Measurements from ENCODE around the gene VWA1. TPM values are rescaled to one million over a fixed set of nuclear protein-coding genes. Genes with fewer than 3 reads are reported as not detected.
A peak's percentile ranks its signal among the peaks of the same experiment; 100 is the strongest.

The VWA1 gene
- total and polyA plus RNA-seq, 10 of the 15 experiments (the other 5 are each of a cell fraction or from before 2014, with no cell fraction given), result 0.02 to 1.7 (median 0.32) TPM; not detected in 2

DNA sequence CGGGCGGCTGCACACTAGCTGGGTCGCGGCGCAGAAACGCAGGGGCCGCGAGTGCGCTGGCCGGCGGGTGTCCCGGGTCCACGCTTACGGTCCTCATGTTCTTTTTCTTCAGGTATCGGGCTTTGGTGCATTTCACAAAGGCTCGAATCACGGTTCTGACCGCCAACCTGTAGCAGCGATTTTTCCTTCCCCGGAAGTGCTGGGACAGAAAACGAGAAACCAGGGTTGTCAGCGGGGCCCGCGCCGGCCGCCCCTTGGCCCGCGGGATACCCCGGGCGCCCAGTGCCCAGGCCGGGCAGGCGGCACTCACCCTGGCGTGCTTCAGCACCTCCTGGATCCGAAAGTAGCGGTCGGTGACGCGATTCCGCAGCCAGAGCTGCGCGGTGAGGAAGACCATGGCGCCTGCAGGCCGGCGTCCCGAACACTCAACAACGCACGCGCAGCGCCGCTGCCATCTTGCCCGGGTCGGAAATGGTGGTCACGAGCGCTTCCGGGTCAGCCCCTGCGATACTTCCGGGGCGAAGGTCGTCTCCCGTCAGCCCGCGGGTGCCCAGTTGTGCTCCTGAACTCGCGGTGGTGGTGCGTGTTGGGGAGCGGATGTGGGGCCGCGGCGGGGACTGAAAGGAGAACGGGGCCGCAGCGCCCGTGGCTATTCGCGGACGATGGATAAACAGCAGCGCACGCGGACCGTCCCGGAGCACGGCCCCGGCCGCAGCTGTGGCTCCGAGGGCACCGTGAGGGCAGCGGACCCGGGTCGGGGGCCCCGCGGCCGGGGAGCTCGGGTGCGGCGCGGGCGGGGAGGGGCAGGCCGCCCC lies 28.5 kb upstream of the VWA1 start, which contains the start of gene MRPL20 (continued):
- TF ChIP-seq, protein P1, sequence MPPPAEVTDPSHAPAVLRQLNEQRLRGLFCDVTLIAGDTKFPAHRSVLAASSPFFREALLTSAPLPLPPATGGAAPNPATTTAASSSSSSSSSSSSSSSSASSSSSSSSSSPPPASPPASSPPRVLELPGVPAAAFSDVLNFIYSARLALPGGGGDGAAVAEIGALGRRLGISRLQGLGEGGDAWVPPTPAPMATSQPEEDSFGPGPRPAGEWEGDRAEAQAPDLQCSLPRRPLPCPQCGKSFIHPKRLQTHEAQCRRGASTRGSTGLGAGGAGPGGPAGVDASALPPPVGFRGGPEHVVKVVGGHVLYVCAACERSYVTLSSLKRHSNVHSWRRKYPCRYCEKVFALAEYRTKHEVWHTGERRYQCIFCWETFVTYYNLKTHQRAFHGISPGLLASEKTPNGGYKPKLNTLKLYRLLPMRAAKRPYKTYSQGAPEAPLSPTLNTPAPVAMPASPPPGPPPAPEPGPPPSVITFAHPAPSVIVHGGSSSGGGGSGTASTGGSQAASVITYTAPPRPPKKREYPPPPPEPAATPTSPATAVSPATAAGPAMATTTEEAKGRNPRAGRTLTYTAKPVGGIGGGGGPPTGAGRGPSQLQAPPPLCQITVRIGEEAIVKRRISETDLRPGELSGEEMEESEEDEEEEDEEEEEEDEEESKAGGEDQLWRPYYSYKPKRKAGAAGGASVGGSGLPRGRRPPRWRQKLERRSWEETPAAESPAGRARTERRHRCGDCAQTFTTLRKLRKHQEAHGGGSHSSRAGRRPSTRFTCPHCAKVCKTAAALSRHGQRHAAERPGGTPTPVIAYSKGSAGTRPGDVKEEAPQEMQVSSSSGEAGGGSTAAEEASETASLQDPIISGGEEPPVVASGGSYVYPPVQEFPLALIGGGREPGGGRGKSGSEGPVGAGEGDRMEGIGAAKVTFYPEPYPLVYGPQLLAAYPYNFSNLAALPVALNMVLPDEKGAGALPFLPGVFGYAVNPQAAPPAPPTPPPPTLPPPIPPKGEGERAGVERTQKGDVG (CRISPR knock-in tag; IDR thresholded peaks at IDR 0.05), result no peak
- TF ChIP-seq, protein P2, sequence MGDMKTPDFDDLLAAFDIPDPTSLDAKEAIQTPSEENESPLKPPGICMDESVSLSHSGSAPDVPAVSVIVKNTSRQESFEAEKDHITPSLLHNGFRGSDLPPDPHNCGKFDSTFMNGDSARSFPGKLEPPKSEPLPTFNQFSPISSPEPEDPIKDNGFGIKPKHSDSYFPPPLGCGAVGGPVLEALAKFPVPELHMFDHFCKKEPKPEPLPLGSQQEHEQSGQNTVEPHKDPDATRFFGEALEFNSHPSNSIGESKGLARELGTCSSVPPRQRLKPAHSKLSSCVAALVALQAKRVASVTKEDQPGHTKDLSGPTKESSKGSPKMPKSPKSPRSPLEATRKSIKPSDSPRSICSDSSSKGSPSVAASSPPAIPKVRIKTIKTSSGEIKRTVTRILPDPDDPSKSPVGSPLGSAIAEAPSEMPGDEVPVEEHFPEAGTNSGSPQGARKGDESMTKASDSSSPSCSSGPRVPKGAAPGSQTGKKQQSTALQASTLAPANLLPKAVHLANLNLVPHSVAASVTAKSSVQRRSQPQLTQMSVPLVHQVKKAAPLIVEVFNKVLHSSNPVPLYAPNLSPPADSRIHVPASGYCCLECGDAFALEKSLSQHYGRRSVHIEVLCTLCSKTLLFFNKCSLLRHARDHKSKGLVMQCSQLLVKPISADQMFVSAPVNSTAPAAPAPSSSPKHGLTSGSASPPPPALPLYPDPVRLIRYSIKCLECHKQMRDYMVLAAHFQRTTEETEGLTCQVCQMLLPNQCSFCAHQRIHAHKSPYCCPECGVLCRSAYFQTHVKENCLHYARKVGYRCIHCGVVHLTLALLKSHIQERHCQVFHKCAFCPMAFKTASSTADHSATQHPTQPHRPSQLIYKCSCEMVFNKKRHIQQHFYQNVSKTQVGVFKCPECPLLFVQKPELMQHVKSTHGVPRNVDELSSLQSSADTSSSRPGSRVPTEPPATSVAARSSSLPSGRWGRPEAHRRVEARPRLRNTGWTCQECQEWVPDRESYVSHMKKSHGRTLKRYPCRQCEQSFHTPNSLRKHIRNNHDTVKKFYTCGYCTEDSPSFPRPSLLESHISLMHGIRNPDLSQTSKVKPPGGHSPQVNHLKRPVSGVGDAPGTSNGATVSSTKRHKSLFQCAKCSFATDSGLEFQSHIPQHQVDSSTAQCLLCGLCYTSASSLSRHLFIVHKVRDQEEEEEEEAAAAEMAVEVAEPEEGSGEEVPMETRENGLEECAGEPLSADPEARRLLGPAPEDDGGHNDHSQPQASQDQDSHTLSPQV (IDR thresholded peaks at IDR 0.05), result no peak
- TF ChIP-seq IRF4 (IDR thresholded peaks at IDR 0.05; ENCODE audit: low read depth, low read length), result no peak
- TF ChIP-seq EZH2 (IDR thresholded peaks at IDR 0.05; ENCODE audit: borderline replicate concordance, control insufficient read depth, low read depth, low read length), result no peak
- peak; percentile 70 for TF ChIP-seq SIN3A (IDR thresholded peaks at IDR 0.05; ENCODE audit: low read depth, low read length)
- TF ChIP-seq, protein P3, sequence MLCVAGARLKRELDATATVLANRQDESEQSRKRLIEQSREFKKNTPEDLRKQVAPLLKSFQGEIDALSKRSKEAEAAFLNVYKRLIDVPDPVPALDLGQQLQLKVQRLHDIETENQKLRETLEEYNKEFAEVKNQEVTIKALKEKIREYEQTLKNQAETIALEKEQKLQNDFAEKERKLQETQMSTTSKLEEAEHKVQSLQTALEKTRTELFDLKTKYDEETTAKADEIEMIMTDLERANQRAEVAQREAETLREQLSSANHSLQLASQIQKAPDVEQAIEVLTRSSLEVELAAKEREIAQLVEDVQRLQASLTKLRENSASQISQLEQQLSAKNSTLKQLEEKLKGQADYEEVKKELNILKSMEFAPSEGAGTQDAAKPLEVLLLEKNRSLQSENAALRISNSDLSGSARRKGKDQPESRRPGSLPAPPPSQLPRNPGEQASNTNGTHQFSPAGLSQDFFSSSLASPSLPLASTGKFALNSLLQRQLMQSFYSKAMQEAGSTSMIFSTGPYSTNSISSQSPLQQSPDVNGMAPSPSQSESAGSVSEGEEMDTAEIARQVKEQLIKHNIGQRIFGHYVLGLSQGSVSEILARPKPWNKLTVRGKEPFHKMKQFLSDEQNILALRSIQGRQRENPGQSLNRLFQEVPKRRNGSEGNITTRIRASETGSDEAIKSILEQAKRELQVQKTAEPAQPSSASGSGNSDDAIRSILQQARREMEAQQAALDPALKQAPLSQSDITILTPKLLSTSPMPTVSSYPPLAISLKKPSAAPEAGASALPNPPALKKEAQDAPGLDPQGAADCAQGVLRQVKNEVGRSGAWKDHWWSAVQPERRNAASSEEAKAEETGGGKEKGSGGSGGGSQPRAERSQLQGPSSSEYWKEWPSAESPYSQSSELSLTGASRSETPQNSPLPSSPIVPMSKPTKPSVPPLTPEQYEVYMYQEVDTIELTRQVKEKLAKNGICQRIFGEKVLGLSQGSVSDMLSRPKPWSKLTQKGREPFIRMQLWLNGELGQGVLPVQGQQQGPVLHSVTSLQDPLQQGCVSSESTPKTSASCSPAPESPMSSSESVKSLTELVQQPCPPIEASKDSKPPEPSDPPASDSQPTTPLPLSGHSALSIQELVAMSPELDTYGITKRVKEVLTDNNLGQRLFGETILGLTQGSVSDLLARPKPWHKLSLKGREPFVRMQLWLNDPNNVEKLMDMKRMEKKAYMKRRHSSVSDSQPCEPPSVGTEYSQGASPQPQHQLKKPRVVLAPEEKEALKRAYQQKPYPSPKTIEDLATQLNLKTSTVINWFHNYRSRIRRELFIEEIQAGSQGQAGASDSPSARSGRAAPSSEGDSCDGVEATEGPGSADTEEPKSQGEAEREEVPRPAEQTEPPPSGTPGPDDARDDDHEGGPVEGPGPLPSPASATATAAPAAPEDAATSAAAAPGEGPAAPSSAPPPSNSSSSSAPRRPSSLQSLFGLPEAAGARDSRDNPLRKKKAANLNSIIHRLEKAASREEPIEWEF (IDR thresholded peaks at IDR 0.05; ENCODE audit: insufficient replicate concordance, low read depth, low read length), result no peak
- peak; percentile 90 for TF ChIP-seq SMAD5 (IDR thresholded peaks at IDR 0.05; ENCODE audit: low read depth)
- no peak for TF ChIP-seq NFYA (IDR thresholded peaks at IDR 0.05; ENCODE audit: borderline replicate concordance, low read depth, low read length)
- TF ChIP-seq RUNX3 (IDR thresholded peaks at IDR 0.05; ENCODE audit: low read length), result no peak
- TF ChIP-seq, protein P4, sequence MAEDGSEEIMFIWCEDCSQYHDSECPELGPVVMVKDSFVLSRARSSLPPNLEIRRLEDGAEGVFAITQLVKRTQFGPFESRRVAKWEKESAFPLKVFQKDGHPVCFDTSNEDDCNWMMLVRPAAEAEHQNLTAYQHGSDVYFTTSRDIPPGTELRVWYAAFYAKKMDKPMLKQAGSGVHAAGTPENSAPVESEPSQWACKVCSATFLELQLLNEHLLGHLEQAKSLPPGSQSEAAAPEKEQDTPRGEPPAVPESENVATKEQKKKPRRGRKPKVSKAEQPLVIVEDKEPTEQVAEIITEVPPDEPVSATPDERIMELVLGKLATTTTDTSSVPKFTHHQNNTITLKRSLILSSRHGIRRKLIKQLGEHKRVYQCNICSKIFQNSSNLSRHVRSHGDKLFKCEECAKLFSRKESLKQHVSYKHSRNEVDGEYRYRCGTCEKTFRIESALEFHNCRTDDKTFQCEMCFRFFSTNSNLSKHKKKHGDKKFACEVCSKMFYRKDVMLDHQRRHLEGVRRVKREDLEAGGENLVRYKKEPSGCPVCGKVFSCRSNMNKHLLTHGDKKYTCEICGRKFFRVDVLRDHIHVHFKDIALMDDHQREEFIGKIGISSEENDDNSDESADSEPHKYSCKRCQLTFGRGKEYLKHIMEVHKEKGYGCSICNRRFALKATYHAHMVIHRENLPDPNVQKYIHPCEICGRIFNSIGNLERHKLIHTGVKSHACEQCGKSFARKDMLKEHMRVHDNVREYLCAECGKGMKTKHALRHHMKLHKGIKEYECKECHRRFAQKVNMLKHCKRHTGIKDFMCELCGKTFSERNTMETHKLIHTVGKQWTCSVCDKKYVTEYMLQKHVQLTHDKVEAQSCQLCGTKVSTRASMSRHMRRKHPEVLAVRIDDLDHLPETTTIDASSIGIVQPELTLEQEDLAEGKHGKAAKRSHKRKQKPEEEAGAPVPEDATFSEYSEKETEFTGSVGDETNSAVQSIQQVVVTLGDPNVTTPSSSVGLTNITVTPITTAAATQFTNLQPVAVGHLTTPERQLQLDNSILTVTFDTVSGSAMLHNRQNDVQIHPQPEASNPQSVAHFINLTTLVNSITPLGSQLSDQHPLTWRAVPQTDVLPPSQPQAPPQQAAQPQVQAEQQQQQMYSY (CRISPR knock-in tag; IDR thresholded peaks at IDR 0.05), result no peak
- peak; percentile 49 for TF ChIP-seq KLF5 (IDR thresholded peaks at IDR 0.05; ENCODE audit: partially characterized antibody)
